GF-D8 (cell line): ENCODE results near the gene RNF2.
"Not testable (repeated sequence)": the region's sequence is repeated elsewhere in the genome, so short reads cannot be mapped to it uniquely, and the experiment has no call there.

Source experiments
- DNase-seq: peaks from one replicate; lab custom pipeline; 2025; lab: John Stamatoyannopoulos, UW

RNF2 gene

GRCh38 chr1:185044981-185045813 is at the start of gene RNF2:
RNF2 (plus strand) TSS chr1:185045558; CDS start chr1:185087554, 41,996 bp downstream.
- peak; percentile 71 for DNase-seq

GRCh38 chr1:184999974-185000373 is 45.4 kb upstream of the RNF2 start:
- not testable (repeated sequence) for DNase-seq

GRCh38 chr1:185001312-185001880 is 44.0 kb upstream of the RNF2 start:
- not testable (repeated sequence) for DNase-seq

DNA sequence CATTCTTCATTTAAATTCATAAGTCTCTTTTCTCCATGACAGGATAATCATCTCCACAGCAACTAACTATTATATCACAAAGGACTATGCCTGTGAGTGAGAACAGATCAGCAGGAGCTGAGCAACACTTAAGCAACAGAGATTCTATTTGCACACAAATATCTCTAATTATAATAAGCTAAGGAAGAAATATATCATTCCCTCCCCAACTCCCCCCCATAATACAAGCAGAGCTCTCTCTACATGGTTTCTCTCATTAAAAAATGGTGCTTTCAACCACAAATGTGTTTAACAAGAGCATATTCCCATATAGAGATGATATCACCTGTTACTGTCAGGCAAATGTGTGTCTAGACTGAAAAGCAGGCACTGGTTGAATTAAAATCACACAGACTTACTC is 36.5 kb upstream of the RNF2 start:
- DNase-seq = no peak

GRCh38 chr1:185010361-185010760 is 35.0 kb upstream of the RNF2 start:
- DNase-seq = no peak

DNA sequence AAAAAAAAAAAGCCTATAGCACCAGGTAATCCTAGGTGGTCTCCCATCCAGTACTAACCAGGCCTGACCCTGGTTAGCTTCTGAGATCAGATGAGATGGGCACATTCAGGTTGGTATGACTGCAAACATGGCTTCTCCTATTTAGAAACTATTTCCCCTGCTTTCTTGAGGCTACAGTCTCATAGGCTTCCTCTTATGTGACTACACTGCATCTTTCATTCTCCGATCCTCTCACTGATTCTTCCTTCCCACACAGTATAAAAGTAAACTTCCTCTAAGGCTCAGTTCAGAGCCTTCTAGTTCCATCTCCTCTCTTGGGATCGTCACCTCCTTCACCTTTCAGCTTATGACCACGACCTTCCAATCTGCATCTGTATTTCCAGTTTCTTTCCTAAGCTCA is 30.4 kb upstream of the RNF2 start:
- no peak for DNase-seq

GRCh38 chr1:185015631-185016030 is 29.7 kb upstream of the RNF2 start:
- no peak for DNase-seq

GRCh38 chr1:185016880-185017279 is 28.5 kb upstream of the RNF2 start:
- no peak for DNase-seq

- DNase-seq = no peak
Measured at GRCh38 chr1:185017338-185017737, 28.0 kb upstream of the RNF2 start.

DNA sequence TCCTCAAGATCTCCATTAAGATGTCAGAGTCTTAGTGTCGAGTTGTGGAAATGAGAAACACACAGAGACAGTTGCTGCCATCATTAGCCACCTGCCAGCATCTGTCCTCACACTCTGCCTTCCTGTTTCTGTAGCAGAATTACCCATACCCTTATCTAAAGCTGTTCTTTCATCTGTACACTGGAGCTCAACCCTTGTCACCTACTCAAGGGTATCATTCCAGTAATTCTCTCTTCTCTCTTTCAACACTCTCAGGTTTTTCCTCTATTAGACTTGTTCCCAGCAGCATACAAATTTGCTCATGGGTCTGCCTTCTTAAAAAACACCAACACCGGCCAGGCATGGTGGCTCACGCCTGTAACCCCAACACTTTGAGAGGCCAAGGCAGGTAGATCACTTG is 27.4 kb upstream of the RNF2 start:
- no peak for DNase-seq

DNA sequence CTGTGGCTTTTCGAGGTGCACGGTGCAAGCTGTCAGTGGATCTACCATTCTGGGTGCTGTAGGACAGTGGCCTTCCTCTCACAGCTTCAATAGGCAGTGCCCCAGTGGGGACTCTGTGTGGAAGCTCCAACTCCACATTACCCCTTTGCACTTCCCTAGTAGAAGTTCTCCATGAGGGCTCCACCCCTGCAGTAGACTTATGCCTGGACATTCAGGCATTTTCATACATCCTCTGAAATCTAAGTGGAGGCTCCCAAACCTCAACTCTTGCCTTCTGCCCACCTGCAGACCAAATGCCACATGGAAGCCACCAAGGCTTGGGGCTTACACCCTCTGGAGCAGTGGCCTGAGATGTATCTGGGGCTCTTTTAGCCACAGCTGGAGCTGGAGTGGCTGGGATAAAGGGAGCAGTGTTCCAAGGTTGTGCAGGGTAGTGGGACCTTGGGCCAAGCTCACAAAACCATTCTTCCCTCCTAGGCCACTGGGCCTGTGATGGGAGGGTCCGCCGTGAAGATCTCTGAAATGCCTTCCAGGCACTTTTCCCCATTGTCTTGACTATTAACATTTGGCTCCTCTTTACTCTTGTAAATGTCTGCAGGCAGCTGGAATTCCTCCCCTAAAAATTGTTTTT is 18.0 kb upstream of the RNF2 start:
- DNase-seq = no peak

- DNase-seq = no peak
Measured at GRCh38 chr1:185033686-185034085, 11.7 kb upstream of the RNF2 start.

- no peak for DNase-seq
Measured at GRCh38 chr1:185035258-185035657, 10.1 kb upstream of the RNF2 start.

GRCh38 chr1:185038813-185039376 is 6.5 kb upstream of the RNF2 start:
- DNase-seq = no peak

GRCh38 chr1:185039726-185040407 is 5.5 kb upstream of the RNF2 start:
- no peak for DNase-seq

GRCh38 chr1:185040408-185040735 is 5.0 kb upstream of the RNF2 start:
- DNase-seq = no peak

- no peak for DNase-seq
Measured at GRCh38 chr1:185041742-185042141, 3.6 kb upstream of the RNF2 start.

DNA sequence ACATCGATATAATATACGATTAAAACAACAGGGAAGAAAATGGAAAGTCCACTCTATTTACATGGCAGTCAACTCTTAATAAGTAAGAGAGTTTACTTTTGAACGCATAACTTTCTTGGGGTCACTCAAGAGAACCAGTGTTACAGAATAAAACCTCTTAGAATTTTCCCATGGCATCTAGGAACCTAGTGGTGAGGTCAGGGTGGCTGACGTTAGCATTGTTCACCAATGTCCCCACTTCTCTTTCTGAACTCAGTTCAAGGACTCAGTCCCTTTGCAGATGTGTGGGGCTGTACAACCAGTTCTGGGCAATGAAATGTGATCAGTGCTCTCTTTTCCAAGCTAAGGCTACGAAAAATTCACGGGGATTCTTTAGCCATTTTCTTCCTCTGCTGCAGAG is 2.6 kb upstream of the RNF2 start:
- no peak for DNase-seq

DNA sequence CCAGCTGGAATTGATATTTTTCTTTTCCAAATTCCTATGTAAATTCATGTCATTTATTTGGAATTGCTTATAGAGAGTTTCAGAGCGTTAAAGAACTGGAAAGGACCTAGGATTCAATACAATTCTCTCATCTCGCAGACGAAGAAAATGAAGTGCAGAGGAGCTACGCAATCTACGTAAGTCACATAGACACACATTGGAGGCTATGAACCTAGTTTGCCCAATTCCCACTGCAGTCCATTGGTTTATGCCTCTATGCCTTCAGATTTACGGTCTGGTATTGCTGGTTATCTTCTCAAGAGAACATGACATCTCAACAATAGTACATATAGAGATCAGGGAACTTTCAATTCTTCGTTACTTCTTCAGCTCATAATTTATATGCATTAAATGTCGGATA is 971 bp upstream of the RNF2 start:
- no peak for DNase-seq

GRCh38 chr1:185045814-185046492 is 595 bp downstream of the RNF2 start:
- DNase-seq = no peak

- no peak for DNase-seq
Measured at GRCh38 chr1:185046668-185047067, 1.3 kb downstream of the RNF2 start.

GRCh38 chr1:185049670-185050069 is 4.3 kb downstream of the RNF2 start:
- no peak for DNase-seq
